ENCODE results near the gene CPLX4.

- TF ChIP-seq CTCF (IDR thresholded peaks at IDR 0.05) (no peak), POLR2A (IDR thresholded peaks at IDR 0.05) (no peak)
These were observed 7.5 kb upstream of the CPLX4 start for GRCh38 chr18:59325965-59326364.
